ENCODE results near the gene EIPR1.

EIPR1 gene

DNA sequence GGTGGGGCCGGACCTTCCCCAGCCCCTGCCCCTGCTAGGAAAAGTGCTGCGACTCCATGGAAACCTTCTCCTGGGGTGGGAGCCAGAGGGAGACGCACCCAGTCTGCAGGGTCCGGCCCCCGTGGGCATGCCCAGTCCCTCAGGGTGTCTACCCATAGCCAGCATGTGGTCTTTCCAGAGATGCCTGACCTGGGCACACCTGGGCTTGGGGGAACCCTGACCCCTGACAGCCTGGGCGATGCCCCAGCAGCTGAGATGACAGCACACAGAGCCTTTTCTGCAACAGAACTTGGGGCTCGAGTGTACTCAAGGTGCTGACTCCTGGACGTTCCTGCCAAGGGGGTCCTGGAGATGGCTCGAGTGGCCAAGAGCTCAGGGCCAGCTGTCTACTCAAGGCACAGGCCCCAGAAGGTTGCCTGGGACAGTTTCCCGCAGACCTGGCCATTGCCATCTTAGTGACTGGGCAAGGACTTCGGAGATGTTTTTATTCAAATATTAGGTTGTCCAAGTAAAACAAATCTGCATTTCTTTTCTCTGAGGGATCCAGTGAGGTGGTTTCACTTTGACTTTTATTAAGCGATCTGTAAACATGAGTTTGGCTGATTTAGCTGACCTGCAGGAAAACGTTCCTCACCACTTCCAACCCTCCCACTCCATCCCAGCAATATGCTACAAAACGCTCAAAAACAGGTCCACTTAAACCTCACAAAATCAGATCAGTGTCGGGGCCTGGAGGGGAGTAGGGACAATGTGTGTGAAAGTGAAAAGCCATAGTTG is 228.0 kb downstream of the EIPR1 start:
- Histone ChIP-seq H3K9me3 (ENCODE audit: severe bottlenecking) (peaks cover 6% of the 10 kb centered on the region), H3K36me3 (no peaks in the 10 kb centered on the region), H3K27ac (no peak overlapping the region), H3K4me3 (ENCODE audit: low read depth, low read length) (no peak overlapping the region), H3K27me3 (ENCODE audit: insufficient read depth, low read depth, severe bottlenecking) (no peaks in the 10 kb centered on the region)
- TF ChIP-seq, protein P1, sequence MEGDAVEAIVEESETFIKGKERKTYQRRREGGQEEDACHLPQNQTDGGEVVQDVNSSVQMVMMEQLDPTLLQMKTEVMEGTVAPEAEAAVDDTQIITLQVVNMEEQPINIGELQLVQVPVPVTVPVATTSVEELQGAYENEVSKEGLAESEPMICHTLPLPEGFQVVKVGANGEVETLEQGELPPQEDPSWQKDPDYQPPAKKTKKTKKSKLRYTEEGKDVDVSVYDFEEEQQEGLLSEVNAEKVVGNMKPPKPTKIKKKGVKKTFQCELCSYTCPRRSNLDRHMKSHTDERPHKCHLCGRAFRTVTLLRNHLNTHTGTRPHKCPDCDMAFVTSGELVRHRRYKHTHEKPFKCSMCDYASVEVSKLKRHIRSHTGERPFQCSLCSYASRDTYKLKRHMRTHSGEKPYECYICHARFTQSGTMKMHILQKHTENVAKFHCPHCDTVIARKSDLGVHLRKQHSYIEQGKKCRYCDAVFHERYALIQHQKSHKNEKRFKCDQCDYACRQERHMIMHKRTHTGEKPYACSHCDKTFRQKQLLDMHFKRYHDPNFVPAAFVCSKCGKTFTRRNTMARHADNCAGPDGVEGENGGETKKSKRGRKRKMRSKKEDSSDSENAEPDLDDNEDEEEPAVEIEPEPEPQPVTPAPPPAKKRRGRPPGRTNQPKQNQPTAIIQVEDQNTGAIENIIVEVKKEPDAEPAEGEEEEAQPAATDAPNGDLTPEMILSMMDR (IDR thresholded peaks at IDR 0.05; ENCODE audit: low read depth, low read length) = no peak
- DNase-seq = no peak

DNA sequence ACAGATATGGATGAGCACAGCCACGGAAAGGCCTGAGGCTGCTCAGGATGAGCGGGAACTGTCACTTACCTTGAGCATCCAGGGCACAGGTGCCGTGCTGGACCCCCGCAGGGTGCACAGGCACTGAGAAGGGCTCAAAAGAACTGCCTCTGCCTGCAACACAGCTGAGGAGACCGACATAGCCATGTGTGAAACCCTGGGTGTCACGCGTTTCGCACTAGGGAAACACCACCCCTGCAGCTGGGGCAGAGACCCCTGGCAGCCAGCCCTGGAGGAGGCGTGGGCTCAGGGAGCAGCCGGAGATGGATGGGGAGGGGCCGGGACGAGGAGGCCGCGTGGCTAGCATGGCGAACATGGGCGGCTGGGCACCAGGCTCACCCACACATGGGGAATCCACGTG is 228.9 kb downstream of the EIPR1 start:
- Histone ChIP-seq H3K4me3 (ENCODE audit: low read depth, low read length) (no peak overlapping the region), H3K27me3 (ENCODE audit: insufficient read depth, low read depth, severe bottlenecking) (no peaks in the 10 kb centered on the region), H3K36me3 (no peaks in the 10 kb centered on the region), H3K27ac (no peak overlapping the region), H3K9me3 (ENCODE audit: severe bottlenecking) (peaks cover 6% of the 10 kb centered on the region)
- DNase-seq = no peak
- TF ChIP-seq, protein P1 (IDR thresholded peaks at IDR 0.05; ENCODE audit: low read depth, low read length) = no peak

DNA sequence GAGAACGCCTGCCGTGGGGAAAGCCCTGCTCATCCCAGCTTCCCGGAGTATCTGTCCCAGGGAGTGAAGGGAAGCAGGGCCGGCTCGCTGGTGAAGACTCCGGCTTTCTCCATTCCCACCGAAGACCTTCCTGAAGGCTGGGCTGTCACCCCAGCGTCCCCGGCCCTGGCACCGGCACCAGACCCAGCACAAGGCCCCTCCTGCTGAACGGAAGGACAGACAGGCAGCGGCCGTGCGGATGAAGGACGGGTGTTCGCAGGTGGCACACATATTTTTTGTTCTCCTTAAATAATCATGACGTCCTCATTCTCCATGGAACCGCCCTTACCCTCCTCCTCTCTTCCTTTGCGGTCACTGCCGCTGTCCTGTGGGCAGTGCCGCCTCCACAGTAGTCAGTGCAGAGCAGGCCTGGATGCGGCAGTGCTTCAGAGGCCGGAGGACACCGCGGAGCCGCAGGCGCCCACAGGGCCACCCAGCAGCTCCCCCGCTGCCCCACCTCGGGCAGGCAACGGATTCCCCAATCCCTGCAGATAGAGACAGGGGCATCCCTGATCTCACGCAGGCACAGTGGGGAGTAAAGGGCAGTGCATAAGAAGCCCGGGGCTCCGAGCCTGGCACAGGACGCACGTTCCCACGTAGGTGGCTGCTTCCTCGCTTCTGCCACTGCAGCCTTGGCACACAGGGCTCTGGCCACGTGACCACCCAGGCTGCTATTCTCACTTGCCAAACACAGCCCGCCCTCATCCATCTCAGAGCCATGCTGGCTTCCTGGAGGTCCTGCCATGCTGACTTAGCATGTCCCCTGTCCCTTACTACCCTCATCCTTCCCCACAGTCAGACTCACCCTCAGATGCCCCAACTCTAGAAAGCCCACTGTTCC is 229.7 kb downstream of the EIPR1 start:
- no peak overlapping the region for H3K4me3 ChIP-seq (ENCODE audit: low read depth, low read length)
- H3K27me3 ChIP-seq (ENCODE audit: insufficient read depth, low read depth, severe bottlenecking) = no peaks in the 10 kb centered on the region
- no peak for DNase-seq
- TF ChIP-seq, protein P1 (IDR thresholded peaks at IDR 0.05; ENCODE audit: low read depth, low read length) = no peak
- no peaks in the 10 kb centered on the region for H3K36me3 ChIP-seq
- H3K9me3 ChIP-seq (ENCODE audit: severe bottlenecking) = peaks cover 6% of the 10 kb centered on the region
- H3K27ac ChIP-seq = no peak overlapping the region

DNA sequence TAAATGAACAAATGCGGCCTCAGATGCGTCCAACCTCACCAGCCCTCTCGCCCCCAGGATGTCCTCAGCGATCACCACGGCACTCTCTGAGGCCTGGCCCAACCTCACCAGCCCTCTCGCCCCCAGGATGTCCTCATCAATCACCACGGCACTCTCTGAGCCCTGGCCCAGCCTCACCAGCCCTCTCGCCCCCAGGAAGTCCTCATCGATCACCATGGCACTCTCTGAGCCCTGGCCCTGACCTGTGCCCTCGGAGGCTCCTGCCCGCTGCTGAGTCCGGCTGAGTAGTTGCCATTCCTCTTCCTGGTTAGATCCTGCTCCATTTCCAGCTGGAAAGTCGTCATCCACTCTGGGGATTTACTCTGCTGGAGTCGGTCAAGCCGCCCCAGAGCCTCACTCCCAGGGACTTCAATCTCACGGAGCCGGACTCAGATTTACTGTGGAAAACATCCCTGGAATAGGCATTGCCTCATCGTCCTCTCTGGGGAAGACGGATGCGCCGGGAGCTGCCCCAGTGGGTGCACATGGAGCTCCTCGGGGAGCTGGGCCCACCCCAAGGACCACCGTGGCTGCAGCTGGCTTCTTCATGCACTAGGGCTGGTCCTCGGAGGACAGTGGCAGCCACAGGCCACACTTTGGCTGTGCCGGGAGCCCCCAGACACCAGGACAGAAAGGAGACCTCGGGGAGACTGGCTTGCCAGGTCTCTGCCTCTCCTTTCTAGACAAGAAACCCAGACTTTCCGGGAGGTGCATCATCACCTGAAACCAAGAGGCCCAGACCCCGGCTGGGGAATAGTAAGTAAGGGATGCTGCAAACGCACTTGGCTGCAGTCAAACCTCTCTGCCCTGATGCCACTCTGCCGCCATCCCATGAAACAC is 230.6 kb downstream of the EIPR1 start:
- TF ChIP-seq, protein P1 (IDR thresholded peaks at IDR 0.05; ENCODE audit: low read depth, low read length) = no peak
- Histone ChIP-seq H3K36me3 (no peaks in the 10 kb centered on the region), H3K4me3 (ENCODE audit: low read depth, low read length) (no peak overlapping the region), H3K27ac (no peak overlapping the region), H3K9me3 (ENCODE audit: severe bottlenecking) (peaks cover 6% of the 10 kb centered on the region), H3K27me3 (ENCODE audit: insufficient read depth, low read depth, severe bottlenecking) (no peaks in the 10 kb centered on the region)
- no peak for DNase-seq

DNA sequence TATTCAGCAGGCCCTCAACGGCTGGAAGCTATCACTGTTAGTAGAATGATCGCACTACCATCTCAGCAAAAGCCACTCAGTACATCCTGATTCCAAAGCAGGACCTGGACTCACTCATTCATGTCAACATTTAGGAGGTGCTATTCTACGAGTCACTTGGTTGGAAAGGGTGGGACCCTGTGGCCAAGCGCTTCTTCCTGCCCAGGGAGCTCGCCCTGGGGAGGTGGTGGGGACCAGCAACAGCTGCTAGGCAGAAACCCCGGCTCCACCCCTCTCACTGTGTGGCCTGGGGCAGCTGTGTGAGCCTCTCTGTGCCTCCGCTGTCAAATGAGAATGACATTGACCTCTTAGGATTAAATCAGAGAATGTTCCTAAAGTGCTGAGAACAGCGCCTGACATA is 231.4 kb downstream of the EIPR1 start:
- no peak for DNase-seq
- Histone ChIP-seq H3K36me3 (no peaks in the 10 kb centered on the region), H3K9me3 (ENCODE audit: severe bottlenecking) (peaks cover 8% of the 10 kb centered on the region), H3K27ac (no peak overlapping the region), H3K27me3 (ENCODE audit: insufficient read depth, low read depth, severe bottlenecking) (no peaks in the 10 kb centered on the region), H3K4me3 (ENCODE audit: low read depth, low read length) (no peak overlapping the region)
- TF ChIP-seq, protein P1 (IDR thresholded peaks at IDR 0.05; ENCODE audit: low read depth, low read length) = no peak

All from WERI-Rb-1 (cell line).